Measurements from ENCODE around the gene PCSK6.

GRCh38 chr15:101432982-101433381 lies 56.5 kb downstream of the PCSK6 start:
- TF ChIP-seq CTCF (IDR thresholded peaks at IDR 0.05), result no peak
- TF ChIP-seq EP300 (IDR thresholded peaks at IDR 0.05), result no peak
